HG03175 (cell line): ENCODE data around the gene ZBTB47.

Experiments used
- ATAC-seq: cut with Tn5 transposase; IDR thresholded peaks from one replicate; pipeline ENCODE4 v1.9.1; 2021; ENCODE audit warnings: mild to moderate bottlenecking, moderate library complexity; ENCODE audit not compliant: unreplicated experiment

The ZBTB47 gene

GRCh38 chr3:42684632-42685362, 31.3 kb downstream of the ZBTB47 start:
- ATAC-seq = no peak

GRCh38 chr3:42685363-42685881, 31.9 kb downstream of the ZBTB47 start, which contains the start of gene KLHL40:
Gene KLHL40 (plus strand): TSS chr3:42685537. CDS start chr3:42685619, 82 bp downstream.
- no peak for ATAC-seq

- no peak for ATAC-seq
Observed at GRCh38 chr3:42685891-42686820, 32.7 kb downstream of the ZBTB47 start.

GRCh38 chr3:42686832-42687650, 33.5 kb downstream of the ZBTB47 start:
- ATAC-seq = no peak

GRCh38 chr3:42688016-42688415, 34.5 kb downstream of the ZBTB47 start:
- ATAC-seq = no peak

GRCh38 chr3:42688487-42689420, 35.3 kb downstream of the ZBTB47 start:
- ATAC-seq = no peak

GRCh38 chr3:42689421-42690014, 36.0 kb downstream of the ZBTB47 start:
- no peak for ATAC-seq

- no peak for ATAC-seq
Observed at GRCh38 chr3:42690191-42690590, 36.7 kb downstream of the ZBTB47 start.

- ATAC-seq = no peak
Observed at GRCh38 chr3:42690766-42691680, 37.5 kb downstream of the ZBTB47 start.

GRCh38 chr3:42691816-42692666, 38.5 kb downstream of the ZBTB47 start:
- ATAC-seq = no peak

- no peak for ATAC-seq
Observed at GRCh38 chr3:42692667-42693529, 39.4 kb downstream of the ZBTB47 start.

- no peak for ATAC-seq
Observed at GRCh38 chr3:42693530-42693930, 40.0 kb downstream of the ZBTB47 start.

- ATAC-seq = no peak
Observed at GRCh38 chr3:42694366-42694765, 40.9 kb downstream of the ZBTB47 start.

- no peak for ATAC-seq
Observed at GRCh38 chr3:42696356-42697288, 43.1 kb downstream of the ZBTB47 start.

- no peak for ATAC-seq
Observed at GRCh38 chr3:42697289-42698051, 44.0 kb downstream of the ZBTB47 start.
